Mammary epithelial cell (primary cell): ENCODE data around the gene SSB.
"Not testable (repeated sequence)": the region's sequence is repeated elsewhere in the genome, so short reads cannot be mapped to it uniquely, and the experiment has no call there.

Experiments
- CTCF ChIP-seq, 2 donors: IDR thresholded peaks in 1 of 2; conservative IDR thresholded peaks in 1 of 2; 2 replicates each; pipeline ENCODE4 v1.5.1; 2011 to 2012; ENCODE audit warnings: inconsistent platforms in 2 of 2, low read length in 2 of 2, mild to moderate bottlenecking in 2 of 2, control low read depth in 1 of 2, low read depth in 1 of 2; ENCODE audit not compliant: insufficient read depth in 1 of 2; ENCODE audit errors: extremely low read depth in 1 of 2
- EZH2 ChIP-seq: IDR thresholded peaks from 2 replicates; pipeline ENCODE4 v1.6.1; 2012; ENCODE audit warnings: low read length, inconsistent platforms, borderline replicate concordance

GRCh38 chr2:169848959-169849693 is 50.5 kb downstream of the SSB start:
- not testable (repeated sequence) for TF ChIP-seq CTCF (conservative IDR thresholded peaks at IDR 0.05 in 1 of 2, IDR thresholded peaks at IDR 0.05 in 1 of 2; ENCODE audit: extremely low read depth in 1 of 2, insufficient read depth in 1 of 2, low read depth in 1 of 2, low read length in 2 of 2); EZH2
